Measurements from ENCODE around the gene AKAP13.
A peak's percentile ranks its signal among the peaks of the same experiment; 100 is the strongest.

The AKAP13 gene

GRCh38 chr15:85401108-85401774 is 20.8 kb downstream of the AKAP13 start (continued):
- TF ChIP-seq PRDM6 (tag by site-specific recombination; IDR thresholded peaks at IDR 0.05) = peak; percentile 77

- ChIA-PET CTCF (interaction anchor here (1.1 to 1.4 kb wide), 2 partner anchors 11 to 103 kb away, joined by 3 to 6 read pairs; no protein-coding TSS in a partner anchor), POLR2A (interaction anchor here (1.2 to 3.5 kb wide), 2 partner anchors 22 kb away, joined by 4 to 21 read pairs; partner anchors contain the start of gene AKAP13)
- Histone ChIP-seq H3K4me3 (ENCODE audit: low read depth, low read length) (no peak overlapping the region), H3K27ac (ENCODE audit: extremely low read depth, low read depth, low read length) (no peak overlapping the region; the same call in 1 of the 2 replicates), H3K36me3 (ENCODE audit: control insufficient read depth in 2 of 2, insufficient read depth in 1 of 2, low read length in 2 of 2) (no peaks in the 10 kb centered on the region; a peak in 1 of 3 replicates), H3K9me3 (ENCODE audit: control insufficient read depth, insufficient read depth, low read depth, low read length) (no peaks in the 10 kb centered on the region), H3K4me1 (ENCODE audit: control insufficient read depth, insufficient read depth, low read length) (peaks cover 55% of the 10 kb centered on the region)
- TF ChIP-seq TRIM28 (IDR thresholded peaks at IDR 0.05; ENCODE audit: borderline replicate concordance, low read length) = peak; percentile 39; the same call in 1 of the 2 replicates
- TF ChIP-seq ZNF585B (tag by site-specific recombination; IDR thresholded peaks at IDR 0.05) = no peak
- no peak for TF ChIP-seq MYNN (tag by site-specific recombination; IDR thresholded peaks at IDR 0.05; ENCODE audit: borderline replicate concordance)
- TF ChIP-seq PRDM6 (tag by site-specific recombination; IDR thresholded peaks at IDR 0.05) = peak; percentile 49; the same call in 1 of the 2 replicates
- TF ChIP-seq ZBTB17 (tag by site-specific recombination; IDR thresholded peaks at IDR 0.05) = peak; percentile 35; the same call in 1 of the 2 replicates
- TF ChIP-seq FEZF1 (tag by site-specific recombination; IDR thresholded peaks at IDR 0.05) = peak; percentile 66
- peak; percentile 78; the same call in 1 of the 2 replicates for TF ChIP-seq MZF1 (tag by site-specific recombination; IDR thresholded peaks at IDR 0.05; ENCODE audit: borderline replicate concordance)
- TF ChIP-seq ZNF596 (tag by site-specific recombination; IDR thresholded peaks at IDR 0.05) = peak; percentile 49; the same call in 1 of the 2 replicates
- peak; percentile 69 for TF ChIP-seq OSR2 (tag by site-specific recombination; IDR thresholded peaks at IDR 0.05)
- TF ChIP-seq ZNF664 (tag by site-specific recombination; IDR thresholded peaks at IDR 0.05) = peak; percentile 82
- peak; percentile 65; the same call in 1 of the 2 replicates for TF ChIP-seq ZNF394 (tag by site-specific recombination; IDR thresholded peaks at IDR 0.05; ENCODE audit: borderline replicate concordance)
These were observed 21.9 kb downstream of the AKAP13 start for GRCh38 chr15:85402195-85402881.

GRCh38 chr15:85403745-85404144 is 23.3 kb downstream of the AKAP13 start:
- H3K4me1 ChIP-seq (ENCODE audit: control insufficient read depth, insufficient read depth, low read length) = peaks cover 62% of the 10 kb centered on the region
- CTCF ChIA-PET = interaction anchor here (1.1 to 2.3 kb wide), 5 partner anchors 9 to 108 kb away, joined by 3 to 10 read pairs (median 7); no protein-coding TSS in a partner anchor
- no peak overlapping the region for H3K27ac ChIP-seq (ENCODE audit: extremely low read depth, low read depth, low read length)
- no peak overlapping the region for H3K4me3 ChIP-seq (ENCODE audit: low read depth, low read length)
- no peak for TF ChIP-seq ZNF423 (tag by site-specific recombination; IDR thresholded peaks at IDR 0.05)
- TF ChIP-seq ZBTB17 (tag by site-specific recombination; IDR thresholded peaks at IDR 0.05) = no peak; the same call in 1 of the 2 replicates
- no peak for TF ChIP-seq ZNF221 (tag by site-specific recombination; IDR thresholded peaks at IDR 0.05; ENCODE audit: borderline replicate concordance)
- no peak for TF ChIP-seq ZNF654 (tag by site-specific recombination; IDR thresholded peaks at IDR 0.05; ENCODE audit: low read depth)
- peak; percentile 49; the same call in 1 of the 2 replicates for TF ChIP-seq ZNF16 (tag by site-specific recombination; IDR thresholded peaks at IDR 0.05; ENCODE audit: low read depth)
- TF ChIP-seq KLF10 (tag by site-specific recombination; IDR thresholded peaks at IDR 0.05) = no peak
- peak; percentile 51; the same call in 1 of the 2 replicates for TF ChIP-seq ZNF362 (tag by site-specific recombination; IDR thresholded peaks at IDR 0.05)
- no peak for TF ChIP-seq REPIN1 (tag by site-specific recombination; IDR thresholded peaks at IDR 0.05; ENCODE audit: low read depth)
- TF ChIP-seq ZSCAN4 (tag by site-specific recombination; IDR thresholded peaks at IDR 0.05) = no peak
- no peak for TF ChIP-seq ZNF391 (tag by site-specific recombination; IDR thresholded peaks at IDR 0.05; ENCODE audit: borderline replicate concordance, low read depth)
- no peak for TF ChIP-seq ZNF549 (tag by site-specific recombination; IDR thresholded peaks at IDR 0.05)
- 0 out of 2 replicates have a peak, but pooled peaks have one; percentile 20 for TF ChIP-seq ZNF660 (tag by site-specific recombination; IDR thresholded peaks at IDR 0.05)
- no peak for TF ChIP-seq MYNN (tag by site-specific recombination; IDR thresholded peaks at IDR 0.05; ENCODE audit: borderline replicate concordance)
- no peak for TF ChIP-seq ZNF629 (tag by site-specific recombination; IDR thresholded peaks at IDR 0.05)
- TF ChIP-seq OSR2 (tag by site-specific recombination; IDR thresholded peaks at IDR 0.05) = no peak
- no peak for TF ChIP-seq HOXC10 (CRISPR knock-in tag; IDR thresholded peaks at IDR 0.05)
- no peak for TF ChIP-seq SP3 (tag by site-specific recombination; IDR thresholded peaks at IDR 0.05)
- H3K9me3 ChIP-seq (ENCODE audit: control insufficient read depth, insufficient read depth, low read depth, low read length) = no peaks in the 10 kb centered on the region
- H3K36me3 ChIP-seq (ENCODE audit: control insufficient read depth in 2 of 2, insufficient read depth in 1 of 2, low read length in 2 of 2) = no peaks in the 10 kb centered on the region; a peak in 1 of 3 replicates
- POLR2A ChIA-PET = interaction anchor here (0.6 to 3.5 kb wide), 4 partner anchors 9 to 67 kb away, joined by 3 to 21 read pairs (median 6); partner anchors contain the start of gene AKAP13

All from HEK293 (cell line).